ENCODE data around the gene EPYC.

DNA sequence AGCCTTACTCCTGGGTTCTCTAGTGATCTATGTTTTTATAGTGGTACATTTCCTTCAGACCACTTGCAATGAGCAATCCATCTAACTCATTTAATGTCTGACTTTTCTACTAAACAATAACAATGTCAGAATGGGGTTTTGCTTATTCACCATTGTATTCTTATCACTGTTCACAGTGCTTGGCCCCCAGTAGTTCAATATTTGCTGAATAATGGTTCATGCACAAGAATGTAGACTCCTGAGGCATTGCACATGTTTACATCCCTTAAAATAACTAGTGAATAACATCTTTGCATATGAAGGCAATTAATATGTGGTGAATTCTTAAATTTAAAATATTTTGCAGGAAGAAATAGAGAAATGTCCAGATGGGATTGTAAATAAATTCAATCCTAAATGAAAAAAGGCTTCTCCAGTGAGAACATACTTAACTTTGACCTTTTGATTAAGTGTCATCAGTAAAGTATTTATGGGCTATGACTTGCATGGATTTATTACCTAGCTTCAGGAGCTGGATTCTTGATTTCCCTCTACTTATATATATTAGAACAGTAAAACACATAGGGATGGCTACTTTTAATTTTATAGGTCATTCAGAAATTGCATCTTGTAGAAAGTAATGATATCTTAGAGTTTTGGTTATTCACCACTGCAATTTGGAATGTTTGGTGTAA is 53.2 kb downstream of the EPYC start:
- TF ChIP-seq, protein P1, sequence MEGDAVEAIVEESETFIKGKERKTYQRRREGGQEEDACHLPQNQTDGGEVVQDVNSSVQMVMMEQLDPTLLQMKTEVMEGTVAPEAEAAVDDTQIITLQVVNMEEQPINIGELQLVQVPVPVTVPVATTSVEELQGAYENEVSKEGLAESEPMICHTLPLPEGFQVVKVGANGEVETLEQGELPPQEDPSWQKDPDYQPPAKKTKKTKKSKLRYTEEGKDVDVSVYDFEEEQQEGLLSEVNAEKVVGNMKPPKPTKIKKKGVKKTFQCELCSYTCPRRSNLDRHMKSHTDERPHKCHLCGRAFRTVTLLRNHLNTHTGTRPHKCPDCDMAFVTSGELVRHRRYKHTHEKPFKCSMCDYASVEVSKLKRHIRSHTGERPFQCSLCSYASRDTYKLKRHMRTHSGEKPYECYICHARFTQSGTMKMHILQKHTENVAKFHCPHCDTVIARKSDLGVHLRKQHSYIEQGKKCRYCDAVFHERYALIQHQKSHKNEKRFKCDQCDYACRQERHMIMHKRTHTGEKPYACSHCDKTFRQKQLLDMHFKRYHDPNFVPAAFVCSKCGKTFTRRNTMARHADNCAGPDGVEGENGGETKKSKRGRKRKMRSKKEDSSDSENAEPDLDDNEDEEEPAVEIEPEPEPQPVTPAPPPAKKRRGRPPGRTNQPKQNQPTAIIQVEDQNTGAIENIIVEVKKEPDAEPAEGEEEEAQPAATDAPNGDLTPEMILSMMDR (IDR thresholded peaks at IDR 0.05) = no peak
- no peak for TF ChIP-seq POLR2A (IDR thresholded peaks at IDR 0.05)
